Trophoblast cell (in vitro differentiated cells and primary cell): Measurements from ENCODE around the gene SLC35F1.

Source experiments
- DNase-seq, 2 donors: peaks; one replicate each; pipeline ENCODE4 v3.0.0-alpha.2; 2016
- H2AFZ ChIP-seq: 2 replicates; pipeline ENCODE4 v1.6.1; 2013; ENCODE audit warnings: low read length, moderate library complexity, mild to moderate bottlenecking; ENCODE audit not compliant: insufficient read depth, poor library complexity
- H2AK5ac ChIP-seq: 2 replicates; pipeline ENCODE4 v1.6.1; 2013; ENCODE audit warnings: mild to moderate bottlenecking, low read length
- H2BK120ac ChIP-seq: 2 replicates; pipeline ENCODE4 v1.6.1; 2013; ENCODE audit warnings: low read length, mild to moderate bottlenecking, moderate library complexity; ENCODE audit not compliant: insufficient read depth, poor library complexity
- H2BK12ac ChIP-seq: 2 replicates; pipeline ENCODE4 v1.6.1; 2013; ENCODE audit warnings: mild to moderate bottlenecking, low read length, moderate library complexity
- H2BK5ac ChIP-seq: 2 replicates; pipeline ENCODE4 v1.6.1; 2013; ENCODE audit warnings: low read length, low read depth, moderate library complexity, mild to moderate bottlenecking; ENCODE audit not compliant: poor library complexity
- H3K14ac ChIP-seq: 2 replicates; pipeline ENCODE4 v1.6.1; 2013; ENCODE audit warnings: mild to moderate bottlenecking, low read length
- H3K18ac ChIP-seq: 2 replicates; pipeline ENCODE4 v1.6.1; 2013; ENCODE audit warnings: mild to moderate bottlenecking, low read length
- H3K23ac ChIP-seq: 2 replicates; pipeline ENCODE4 v1.6.1; 2013; ENCODE audit warnings: low read length
- H3K27ac ChIP-seq: 2 replicates; pipeline ENCODE4 v1.5.1; 2013; ENCODE audit warnings: low read depth, mild to moderate bottlenecking, inconsistent platforms, low read length, moderate library complexity
- H3K27me3 ChIP-seq: 2 replicates; pipeline ENCODE4 v1.6.1; 2013; ENCODE audit warnings: inconsistent platforms, mild to moderate bottlenecking, low read length, moderate library complexity; ENCODE audit not compliant: insufficient read depth
- H3K36me3 ChIP-seq, 2 experiments: 1 replicate in 1 of 2; 2 replicates in 1 of 2; pipeline ENCODE4 v1.6.1; 2013; ENCODE audit warnings: low read length in 2 of 2, mild to moderate bottlenecking in 2 of 2, moderate library complexity in 1 of 2; ENCODE audit not compliant: insufficient read depth in 2 of 2, control insufficient read depth in 1 of 2
- H3K4ac ChIP-seq: 2 replicates; pipeline ENCODE4 v1.6.1; 2013; ENCODE audit warnings: low read depth, mild to moderate bottlenecking, low read length, moderate library complexity
- H3K4me1 ChIP-seq, 2 experiments: 1 replicate in 1 of 2; 2 replicates in 1 of 2; pipeline ENCODE4 v1.6.1; 2013; ENCODE audit warnings: low read length in 2 of 2, mild to moderate bottlenecking in 2 of 2, moderate library complexity in 1 of 2; ENCODE audit not compliant: insufficient read depth in 2 of 2, control insufficient read depth in 1 of 2
- H3K4me2 ChIP-seq: 2 replicates; pipeline ENCODE4 v1.6.1; 2013; ENCODE audit warnings: inconsistent platforms, mild to moderate bottlenecking, low read length, moderate library complexity
- H3K4me3 ChIP-seq: 2 replicates; pipeline ENCODE4 v1.5.1; 2013; ENCODE audit warnings: mild to moderate bottlenecking, low read depth, low read length, inconsistent platforms
- H3K79me1 ChIP-seq: one replicate; pipeline ENCODE4 v1.6.1; 2013; ENCODE audit warnings: low read length
- H3K79me2 ChIP-seq: 2 replicates; pipeline ENCODE4 v1.6.1; 2013; ENCODE audit warnings: low read length, mild to moderate bottlenecking; ENCODE audit not compliant: control insufficient read depth, insufficient read depth, poor library complexity
- H3K9ac ChIP-seq: 2 replicates; pipeline ENCODE4 v1.6.1; 2013; ENCODE audit warnings: mild to moderate bottlenecking, low read length
- H3K9me3 ChIP-seq: 2 replicates; pipeline ENCODE4 v1.6.1; 2013; ENCODE audit warnings: low read depth, mild to moderate bottlenecking, control low read depth, inconsistent platforms, low read length; ENCODE audit not compliant: insufficient read depth
- H4K12ac ChIP-seq: 2 replicates; pipeline ENCODE4 v1.6.1; 2013; ENCODE audit warnings: low read depth, mild to moderate bottlenecking, low read length, moderate library complexity
- H4K8ac ChIP-seq: 2 replicates; pipeline ENCODE4 v1.6.1; 2013; ENCODE audit warnings: low read depth, mild to moderate bottlenecking, low read length, moderate library complexity
- H4K91ac ChIP-seq: one replicate; pipeline ENCODE4 v1.6.1; 2013; ENCODE audit warnings: low read depth, mild to moderate bottlenecking, low read length, moderate library complexity
- WGBS: extraction: QIAGEN DNeasy Blood & Tissue Kit; methylation state at CpG from one replicate; pipeline ENCODE4 v1.1.7; 2013; ENCODE audit warnings: missing lambda C conversion rate; ENCODE audit not compliant: insufficient read length, insufficient coverage; ENCODE audit errors: extremely low coverage; 5-methylcytosine and 5-hydroxymethylcytosine counted together

The SLC35F1 gene

GRCh38 chr6:117992856-117993255, 85.8 kb downstream of the SLC35F1 start:
- H2AK5ac ChIP-seq, result peak overlapping the region; percentile 54
- WGBS, result no CpG with 5 or more reads among the region's 1 CpG

DNA sequence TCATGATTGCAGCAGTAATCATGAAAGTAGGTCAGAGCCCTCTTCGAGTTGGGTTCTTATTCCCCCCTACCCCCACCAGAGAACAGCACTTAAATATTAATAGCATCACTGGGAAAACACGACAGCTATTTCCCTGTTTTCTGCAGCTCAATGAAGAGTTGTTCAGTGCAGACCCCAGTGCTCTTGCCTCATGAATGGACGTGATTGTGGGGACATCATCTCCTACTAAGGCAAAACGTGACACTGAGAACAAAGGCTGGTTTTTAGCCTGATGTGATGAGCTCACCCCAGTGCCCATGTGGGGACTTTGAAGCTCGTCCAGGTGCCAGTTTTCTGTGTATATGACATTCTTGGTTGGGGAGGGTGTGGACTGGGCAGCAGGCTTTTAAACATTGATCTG, 105.9 kb downstream of the SLC35F1 start:
- Histone ChIP-seq H3K4ac (no peak overlapping the region), H3K4me1 (no peaks in the 10 kb centered on the region), H3K18ac (no peak overlapping the region), H2BK120ac (no peak overlapping the region), H3K23ac (no peak overlapping the region), H3K27me3 (no peaks in the 10 kb centered on the region), H3K4me2 (no peak overlapping the region), H3K14ac (no peak overlapping the region), H2BK12ac (no peak overlapping the region), H2AK5ac (no peak overlapping the region), H3K9ac (no peak overlapping the region), H3K27ac (no peak overlapping the region), H4K91ac (no peak overlapping the region), H3K36me3 (no peaks in the 10 kb centered on the region), H3K4me3 (no peak overlapping the region), H3K9me3 (no peaks in the 10 kb centered on the region), H3K79me2 (no peaks in the 10 kb centered on the region), H3K79me1 (no peaks in the 10 kb centered on the region), H2BK5ac (no peak overlapping the region), H4K12ac (no peak overlapping the region), H2AFZ (no peak overlapping the region), H4K8ac (no peak overlapping the region)
- no CpG with 5 or more reads among the region's 5 CpGs for WGBS
- DNase-seq, result no peak

More at GRCh38 chr6:117992856-117993255, 85.8 kb downstream of the SLC35F1 start:
- Histone ChIP-seq H3K14ac (no peak overlapping the region), H3K4me1 (no peaks in the 10 kb centered on the region), H3K36me3 (no peaks in the 10 kb centered on the region), H3K79me1 (no peaks in the 10 kb centered on the region), H3K9me3 (no peaks in the 10 kb centered on the region), H3K9ac (no peak overlapping the region), H3K18ac (no peak overlapping the region), H2BK5ac (no peak overlapping the region), H3K23ac (no peak overlapping the region), H3K4me3 (no peak overlapping the region), H3K27ac (no peak overlapping the region), H2BK120ac (no peak overlapping the region), H4K91ac (no peak overlapping the region), H3K27me3 (no peaks in the 10 kb centered on the region), H2AFZ (no peak overlapping the region), H3K79me2 (no peaks in the 10 kb centered on the region), H4K12ac (peak overlapping the region; percentile 30), H4K8ac (no peak overlapping the region), H2BK12ac (no peak overlapping the region), H3K4ac (no peak overlapping the region), H3K4me2 (no peak overlapping the region)
- no peak for DNase-seq

DNA sequence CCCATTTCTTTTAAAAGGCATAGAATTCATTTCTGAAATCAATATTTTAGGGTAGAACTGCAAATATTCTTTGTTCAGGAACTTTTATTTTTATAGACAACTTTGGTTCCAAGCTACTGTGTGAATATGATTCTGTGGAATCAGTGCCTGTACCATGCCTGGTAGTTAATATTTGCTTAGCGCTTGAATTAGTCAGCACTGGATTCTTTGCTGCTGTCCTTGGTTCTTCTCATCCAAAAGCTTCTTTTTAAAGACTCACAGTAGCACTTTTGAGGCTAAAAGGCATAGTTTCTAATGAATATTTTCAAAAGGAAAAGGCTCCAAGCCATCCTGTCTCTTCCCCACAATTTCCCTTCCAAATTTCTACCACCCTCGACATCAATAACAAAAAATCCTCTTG, 109.5 kb downstream of the SLC35F1 start:
- Histone ChIP-seq H3K27me3 (no peaks in the 10 kb centered on the region), H3K27ac (no peak overlapping the region), H4K12ac (no peak overlapping the region), H2BK12ac (no peak overlapping the region), H3K14ac (no peak overlapping the region), H4K91ac (no peak overlapping the region), H2AK5ac (no peak overlapping the region), H2BK120ac (no peak overlapping the region), H3K4ac (no peak overlapping the region), H3K79me1 (no peaks in the 10 kb centered on the region), H3K18ac (no peak overlapping the region), H3K9ac (no peak overlapping the region), H3K4me3 (no peak overlapping the region), H3K4me2 (no peak overlapping the region), H4K8ac (no peak overlapping the region), H2BK5ac (no peak overlapping the region), H3K9me3 (no peaks in the 10 kb centered on the region), H3K4me1 (no peaks in the 10 kb centered on the region), H3K23ac (no peak overlapping the region), H3K36me3 (no peaks in the 10 kb centered on the region), H2AFZ (no peak overlapping the region), H3K79me2 (no peaks in the 10 kb centered on the region)
- no CpG with 5 or more reads among the region's 2 CpGs for WGBS
- DNase-seq, result no peak

DNA sequence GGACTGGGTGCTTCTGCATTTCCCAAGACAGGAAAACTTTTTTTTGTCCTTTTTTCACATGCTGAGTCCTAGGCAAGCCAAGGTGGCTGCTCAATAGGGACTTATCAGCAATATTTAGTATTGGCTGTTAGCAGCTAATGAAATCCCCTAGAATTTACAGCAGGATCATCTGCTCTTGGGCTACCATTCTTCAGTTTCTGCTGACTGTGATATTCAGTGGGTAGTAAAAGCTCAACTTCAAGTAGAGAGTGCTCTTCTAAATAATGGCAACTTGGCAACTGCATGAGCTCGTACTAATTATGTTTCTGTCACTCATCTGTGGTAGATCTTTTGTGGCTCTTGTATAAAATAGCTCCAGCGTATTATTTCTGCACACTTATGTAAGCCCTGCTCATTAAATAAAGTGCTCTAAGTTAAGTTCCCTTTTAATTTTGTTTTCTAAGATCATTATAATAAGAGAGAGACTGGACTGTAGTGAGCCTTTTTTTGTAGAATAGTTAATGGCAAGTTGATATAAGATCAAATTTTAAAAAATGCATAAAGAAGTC, 110.3 kb downstream of the SLC35F1 start:
- Histone ChIP-seq H4K12ac (no peak overlapping the region), H3K36me3 (no peaks in the 10 kb centered on the region), H2AFZ (no peak overlapping the region), H3K27ac (no peak overlapping the region), H3K4me1 (no peaks in the 10 kb centered on the region), H3K9ac (no peak overlapping the region), H3K9me3 (no peaks in the 10 kb centered on the region), H3K79me2 (no peaks in the 10 kb centered on the region), H4K91ac (no peak overlapping the region), H3K4ac (no peak overlapping the region), H2AK5ac (no peak overlapping the region), H2BK5ac (no peak overlapping the region), H3K4me3 (no peak overlapping the region), H3K18ac (no peak overlapping the region), H3K27me3 (no peaks in the 10 kb centered on the region), H2BK12ac (no peak overlapping the region), H3K23ac (no peak overlapping the region), H3K14ac (no peak overlapping the region), H2BK120ac (no peak overlapping the region), H3K79me1 (no peaks in the 10 kb centered on the region), H3K4me2 (no peak overlapping the region), H4K8ac (no peak overlapping the region)
- DNase-seq, result no peak
- WGBS, result no CpG with 5 or more reads among the region's 2 CpGs
